Hematopoietic multipotent progenitor cell treated with erythropoietin and hydrocortisone succinate and interleukin-3 and kit ligand, for 4 days (in vitro differentiated cells): ENCODE data around the gene GIPC1.
A peak's percentile ranks its signal among the peaks of the same experiment; 100 is the strongest.
"Not testable (repeated sequence)": the region's sequence is repeated elsewhere in the genome, so short reads cannot be mapped to it uniquely, and the experiment has no call there.

Experiments
- DNase-seq: peaks from one replicate; pipeline ENCODE4 v3.0.0-alpha.2; 2015

Gene GIPC1

DNA sequence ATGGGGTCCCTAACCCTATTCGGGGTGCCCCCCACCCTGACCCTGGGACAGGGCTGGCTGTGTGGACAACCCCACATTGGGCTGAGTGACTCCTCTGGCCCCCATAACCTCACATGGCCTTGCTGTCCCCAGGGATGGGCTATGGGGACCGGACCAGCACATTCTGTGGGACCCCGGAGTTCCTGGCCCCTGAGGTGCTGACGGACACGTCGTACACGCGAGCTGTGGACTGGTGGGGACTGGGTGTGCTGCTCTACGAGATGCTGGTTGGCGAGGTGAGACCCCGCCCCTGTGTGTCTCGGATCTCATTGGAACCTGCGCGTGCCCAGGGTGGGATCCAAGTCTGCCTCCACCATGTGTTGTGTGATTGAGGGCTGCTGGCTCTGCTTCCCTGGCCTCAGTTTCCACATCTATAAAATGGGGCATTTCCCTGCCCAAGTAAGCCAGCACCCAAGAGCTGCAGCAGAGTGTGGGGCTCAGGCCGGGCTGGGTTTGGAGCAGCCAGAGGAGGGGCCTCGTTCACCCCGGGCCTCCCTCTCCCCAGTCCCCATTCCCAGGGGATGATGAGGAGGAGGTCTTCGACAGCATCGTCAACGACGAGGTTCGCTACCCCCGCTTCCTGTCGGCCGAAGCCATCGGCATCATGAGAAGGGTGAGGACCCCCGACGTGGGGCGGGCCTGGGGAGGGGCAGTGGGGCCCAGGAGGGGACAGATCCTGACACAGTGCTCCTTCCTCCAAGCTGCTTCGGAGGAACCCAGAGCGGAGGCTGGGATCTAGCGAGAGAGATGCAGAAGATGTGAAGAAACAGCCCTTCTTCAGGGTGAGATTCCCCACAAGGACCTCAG lies 25.7 kb downstream of the GIPC1 start:
- DNase-seq = no peak

DNA sequence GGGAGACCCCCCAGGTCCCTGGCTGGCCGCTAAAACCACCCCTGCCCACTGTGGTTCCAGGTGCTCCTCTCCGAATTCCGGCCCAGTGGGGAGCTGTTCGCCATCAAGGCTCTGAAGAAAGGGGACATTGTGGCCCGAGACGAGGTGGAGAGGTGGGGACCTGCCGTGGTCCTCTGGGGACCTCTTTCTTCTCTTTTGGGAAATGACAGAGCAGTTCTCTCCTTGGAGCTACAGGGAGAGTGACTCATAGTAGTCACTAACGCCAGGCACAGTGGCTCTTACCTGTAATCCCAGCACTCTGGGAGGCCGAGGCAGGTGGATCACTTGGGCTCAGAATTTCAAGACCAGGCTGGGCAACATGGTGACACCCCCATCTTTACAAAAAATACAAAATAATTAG lies 28.1 kb downstream of the GIPC1 start:
- DNase-seq = peak; percentile 45

DNA sequence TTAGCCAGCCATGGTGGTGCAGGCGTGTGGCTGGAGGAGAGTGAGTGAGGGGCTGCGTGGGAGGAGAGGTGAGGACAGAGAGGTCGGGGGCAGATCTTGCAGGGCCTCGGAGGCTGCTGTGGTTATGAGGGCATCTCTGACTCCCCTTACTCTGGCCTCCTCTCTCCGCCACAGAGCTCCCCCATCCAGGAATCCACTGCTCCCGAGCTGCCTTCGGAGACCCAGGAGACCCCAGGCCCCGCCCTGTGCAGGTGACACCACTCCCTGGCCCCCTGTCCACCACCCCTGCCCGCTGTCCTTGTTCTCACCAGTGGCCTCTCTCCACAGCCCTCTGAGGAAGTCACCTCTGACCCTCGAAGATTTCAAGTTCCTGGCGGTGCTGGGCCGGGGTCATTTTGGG lies 28.5 kb downstream of the GIPC1 start:
- no peak for DNase-seq

DNA sequence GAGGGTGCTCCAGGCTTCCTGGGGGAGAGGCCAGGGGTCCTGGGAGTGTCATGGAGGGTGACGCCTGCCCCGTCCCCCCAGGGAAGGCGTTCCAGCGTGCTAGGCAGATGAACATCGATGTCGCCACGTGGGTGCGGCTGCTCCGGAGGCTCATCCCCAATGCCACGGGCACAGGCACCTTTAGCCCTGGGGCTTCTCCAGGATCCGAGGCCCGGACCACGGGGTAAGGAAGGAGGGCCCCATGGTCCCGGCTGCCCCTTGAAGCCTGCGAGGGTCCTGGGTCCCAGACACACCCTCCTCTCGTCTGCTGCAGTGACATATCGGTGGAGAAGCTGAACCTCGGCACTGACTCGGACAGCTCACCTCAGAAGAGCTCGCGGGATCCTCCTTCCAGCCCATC lies 32.2 kb downstream of the GIPC1 start:
- DNase-seq = no peak

DNA sequence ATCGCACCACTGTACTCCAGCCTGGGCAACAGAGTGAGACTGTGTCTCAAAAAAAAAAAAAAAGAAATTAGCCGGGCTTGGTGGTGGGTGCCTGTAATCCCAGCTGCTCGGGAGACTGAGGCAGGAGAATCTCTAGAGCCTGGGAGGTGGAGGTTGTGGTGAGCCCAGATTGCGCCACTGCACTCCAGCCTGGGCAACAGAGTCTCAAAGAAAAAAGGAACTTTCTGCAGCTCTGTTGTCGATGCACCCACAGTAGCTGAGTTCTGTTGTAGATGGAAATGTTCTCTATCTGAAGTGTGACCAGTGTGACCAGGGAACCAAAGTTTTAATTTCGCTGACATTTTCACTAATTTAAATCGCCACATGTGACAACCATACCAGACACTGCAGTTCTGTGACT lies 33.5 kb downstream of the GIPC1 start:
- not testable (repeated sequence) for DNase-seq

DNA sequence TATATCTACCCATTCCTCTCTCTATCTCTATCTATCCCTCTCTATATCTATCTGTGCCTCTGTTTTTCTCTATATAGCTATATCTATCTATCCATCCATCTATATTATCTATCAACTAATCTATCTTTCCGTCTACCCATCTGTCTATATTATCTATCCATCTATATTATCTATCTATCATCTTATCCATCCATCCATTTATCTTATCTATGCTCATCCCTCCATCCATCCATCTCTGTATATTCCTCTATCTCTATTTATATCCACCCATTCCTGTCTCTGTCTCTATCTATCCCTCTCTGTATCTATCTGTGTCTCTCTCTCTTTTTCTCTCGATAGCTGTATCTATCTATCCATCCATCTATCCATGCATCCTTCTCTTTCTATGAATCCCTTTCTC lies 35.0 kb downstream of the GIPC1 start:
- no peak for DNase-seq

DNA sequence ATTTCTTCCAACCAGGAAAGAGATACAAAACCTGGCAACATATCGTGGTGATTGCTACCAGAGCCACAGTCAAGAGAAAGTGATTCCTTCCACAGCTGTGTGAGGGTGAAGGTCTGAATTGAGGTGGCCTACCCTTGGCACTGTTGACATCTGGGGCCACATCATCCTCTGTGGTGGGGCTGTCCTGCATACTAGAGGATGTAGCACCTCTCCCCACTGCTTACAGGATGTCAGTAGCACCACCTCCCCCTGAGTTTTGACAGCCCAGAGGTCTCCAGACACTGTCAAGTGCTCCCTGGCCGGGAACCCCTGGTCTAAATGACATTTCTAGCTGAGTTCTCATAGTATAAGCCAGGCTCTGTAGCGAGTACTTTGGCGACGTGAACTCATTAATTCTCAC lies 36.2 kb downstream of the GIPC1 start:
- DNase-seq = no peak

DNA sequence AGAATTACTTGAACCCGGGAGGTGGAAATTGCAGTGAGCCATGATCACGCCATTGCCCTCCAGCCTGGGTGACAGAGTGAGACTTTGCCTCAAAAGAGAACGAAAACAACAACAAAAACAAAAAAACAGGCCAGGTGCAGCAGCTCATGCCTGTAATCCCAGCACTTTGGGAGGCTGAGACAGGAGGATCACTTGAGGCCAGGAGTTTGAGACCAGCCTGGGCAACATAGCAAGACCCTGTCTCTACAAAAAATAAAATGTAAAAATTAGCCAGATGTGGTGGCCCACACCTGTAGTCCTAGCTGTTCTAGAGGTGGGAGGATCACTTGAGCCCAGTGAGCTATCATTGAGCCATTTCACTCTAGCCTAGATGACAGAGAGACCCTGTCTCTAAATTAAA lies 43.6 kb downstream of the GIPC1 start:
- DNase-seq = not testable (repeated sequence)

DNA sequence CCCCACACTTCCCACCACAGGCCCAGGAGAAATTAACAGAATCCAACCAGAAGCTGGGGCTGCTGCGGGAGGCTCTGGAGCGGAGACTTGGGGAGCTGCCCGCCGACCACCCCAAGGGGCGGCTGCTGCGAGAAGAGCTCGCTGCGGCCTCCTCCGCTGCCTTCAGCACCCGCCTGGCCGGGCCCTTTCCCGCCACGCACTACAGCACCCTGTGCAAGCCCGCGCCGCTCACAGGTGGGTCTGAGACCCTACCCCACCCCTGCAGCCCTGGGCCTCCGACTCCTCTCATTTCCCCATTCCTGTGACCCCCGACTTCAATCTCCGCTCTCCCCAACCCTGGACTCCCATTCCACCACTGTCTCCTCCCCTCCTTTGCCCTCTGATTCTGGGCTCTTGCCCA lies 45.1 kb downstream of the GIPC1 start:
- no peak for DNase-seq

DNA sequence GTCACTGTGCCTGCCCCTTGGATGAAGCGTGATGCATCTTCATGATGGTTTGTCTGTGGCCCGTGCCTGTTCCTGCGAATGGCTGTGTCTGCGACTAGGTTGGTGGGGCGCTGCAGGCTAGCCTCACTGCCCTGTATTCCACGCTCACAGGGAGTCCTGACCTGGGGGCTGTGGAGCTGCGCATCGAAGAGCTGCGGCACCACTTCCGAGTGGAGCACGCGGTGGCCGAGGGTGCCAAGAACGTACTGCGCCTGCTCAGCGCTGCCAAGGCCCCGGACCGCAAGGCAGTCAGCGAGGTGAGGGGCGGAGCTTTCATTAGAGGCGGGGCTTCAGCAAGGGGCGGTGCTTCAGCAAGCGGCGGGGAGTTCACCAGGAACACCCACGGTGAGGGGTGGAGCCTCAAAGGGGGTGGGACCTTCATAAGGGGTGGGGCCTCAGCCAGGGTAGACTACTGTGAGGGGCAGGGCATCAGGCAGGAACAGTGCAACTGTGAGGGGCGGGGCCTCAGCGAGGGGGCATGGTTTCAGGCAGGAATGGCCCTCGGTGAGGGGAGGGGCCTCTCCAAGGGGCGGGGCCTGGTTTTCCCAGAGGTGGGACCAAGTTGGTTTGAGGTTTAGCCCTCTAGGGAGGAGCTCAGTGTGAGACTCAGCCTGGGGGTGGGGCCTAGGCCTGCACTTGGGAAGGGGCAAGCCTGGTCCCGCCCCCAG lies 45.6 kb downstream of the GIPC1 start:
- peak; percentile 91 for DNase-seq

DNA sequence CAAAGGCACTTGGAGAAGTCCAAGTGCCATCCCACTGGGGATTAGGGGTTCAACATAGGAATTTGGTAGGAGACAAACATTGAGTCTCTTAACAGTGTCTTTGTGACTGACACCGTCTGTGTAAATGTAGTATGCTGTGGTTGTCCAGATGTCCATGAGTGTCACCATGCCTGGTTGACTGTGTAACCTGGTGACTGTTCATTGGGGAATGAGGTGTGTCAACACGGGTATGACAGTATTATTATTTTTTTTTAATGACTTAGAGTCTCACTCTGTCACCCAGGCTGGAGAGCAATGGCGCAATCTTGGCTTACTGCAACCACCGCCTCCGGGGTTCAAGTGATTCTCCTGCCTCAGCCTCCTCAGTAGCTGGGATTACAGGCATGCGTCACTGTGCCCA lies 46.6 kb downstream of the GIPC1 start:
- no peak for DNase-seq

DNA sequence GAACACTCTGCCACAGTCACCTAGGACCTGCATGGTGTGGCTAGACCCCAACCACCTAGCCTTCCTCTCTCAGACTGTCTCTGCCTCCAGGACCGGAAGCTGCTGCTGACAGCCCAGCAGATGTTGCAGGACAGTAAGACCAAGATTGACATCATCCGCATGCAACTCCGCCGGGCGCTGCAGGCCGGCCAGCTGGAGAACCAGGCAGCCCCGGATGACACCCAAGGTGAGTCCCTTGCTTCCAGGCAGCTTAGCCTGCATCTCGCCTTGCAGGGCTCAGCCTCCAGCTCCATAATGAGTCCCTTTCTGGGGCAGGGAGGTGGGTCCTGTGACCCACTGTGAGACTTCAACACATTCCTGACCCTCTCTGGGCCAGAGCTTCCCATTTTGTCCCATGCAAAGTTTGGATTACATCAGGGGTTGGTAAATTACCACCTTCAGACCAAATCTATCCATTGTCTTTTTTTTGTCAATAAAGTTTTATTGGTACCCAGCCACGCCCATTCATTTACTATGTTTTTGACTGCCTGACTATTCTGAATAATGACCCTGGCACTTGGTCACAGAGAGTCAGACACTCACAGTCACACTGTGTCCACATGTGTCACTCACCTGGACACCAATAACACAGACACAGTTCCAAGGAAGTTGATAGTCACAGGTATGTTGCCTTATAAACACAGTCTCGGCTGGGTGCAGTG lies 49.4 kb downstream of the GIPC1 start:
- DNase-seq = no peak

DNA sequence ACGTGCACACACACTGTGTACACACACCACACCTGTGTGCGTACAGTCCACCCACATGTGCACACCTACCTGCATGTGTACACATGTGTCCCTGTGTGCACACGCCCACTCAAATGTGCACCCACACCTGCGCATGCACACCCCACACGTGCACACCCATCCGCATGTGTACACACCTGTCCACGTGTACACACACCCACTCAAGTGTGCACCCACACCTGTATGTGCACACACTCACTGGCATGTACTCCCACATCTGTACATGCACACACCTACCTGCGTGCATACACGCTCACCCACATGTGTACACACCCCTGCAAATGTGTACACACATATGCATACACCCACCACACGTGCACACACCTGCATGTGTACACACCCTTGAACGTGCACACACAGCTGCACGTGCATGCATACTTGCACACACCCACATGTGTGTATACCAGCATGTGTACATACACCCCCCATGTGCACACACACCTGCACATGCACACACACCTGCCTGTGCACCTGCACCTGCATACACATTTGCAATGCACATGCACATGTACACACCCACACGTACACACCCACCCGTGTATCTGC lies 52.2 kb downstream of the GIPC1 start:
- no peak for DNase-seq

DNA sequence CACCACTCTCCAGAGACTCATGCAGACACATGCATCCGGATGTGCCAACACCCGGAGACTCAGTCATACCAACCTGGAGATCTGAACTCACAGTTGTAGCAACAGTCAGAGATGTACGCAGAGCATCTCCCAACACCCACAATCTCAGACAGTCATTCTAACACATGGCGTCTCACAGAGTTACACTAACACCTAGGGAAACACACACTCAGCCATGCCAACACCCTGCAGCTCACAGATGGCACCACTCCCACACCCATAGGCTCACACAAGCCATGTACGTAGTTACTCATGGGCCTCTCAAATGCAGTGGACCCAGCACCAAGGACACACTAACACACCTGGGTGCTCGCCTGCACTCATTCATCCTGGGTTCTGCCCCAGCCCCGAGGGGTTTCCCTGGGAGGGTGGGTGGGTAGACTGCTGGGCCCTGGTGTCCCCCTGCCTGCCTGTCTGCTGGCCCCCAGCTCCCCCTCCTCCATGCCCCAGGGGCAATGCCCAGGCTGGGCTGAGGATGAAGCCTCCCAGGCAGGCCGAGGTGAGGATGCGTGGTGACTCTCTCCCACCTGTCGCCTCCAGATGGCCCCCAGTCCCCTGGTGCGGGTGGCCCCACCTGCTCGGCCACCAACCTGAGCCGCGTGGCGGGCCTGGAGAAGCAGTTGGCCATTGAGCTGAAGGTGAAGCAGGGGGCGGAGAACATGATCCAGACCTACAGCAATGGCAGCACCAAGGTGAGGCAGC lies 52.9 kb downstream of the GIPC1 start:
- no peak for DNase-seq

DNA sequence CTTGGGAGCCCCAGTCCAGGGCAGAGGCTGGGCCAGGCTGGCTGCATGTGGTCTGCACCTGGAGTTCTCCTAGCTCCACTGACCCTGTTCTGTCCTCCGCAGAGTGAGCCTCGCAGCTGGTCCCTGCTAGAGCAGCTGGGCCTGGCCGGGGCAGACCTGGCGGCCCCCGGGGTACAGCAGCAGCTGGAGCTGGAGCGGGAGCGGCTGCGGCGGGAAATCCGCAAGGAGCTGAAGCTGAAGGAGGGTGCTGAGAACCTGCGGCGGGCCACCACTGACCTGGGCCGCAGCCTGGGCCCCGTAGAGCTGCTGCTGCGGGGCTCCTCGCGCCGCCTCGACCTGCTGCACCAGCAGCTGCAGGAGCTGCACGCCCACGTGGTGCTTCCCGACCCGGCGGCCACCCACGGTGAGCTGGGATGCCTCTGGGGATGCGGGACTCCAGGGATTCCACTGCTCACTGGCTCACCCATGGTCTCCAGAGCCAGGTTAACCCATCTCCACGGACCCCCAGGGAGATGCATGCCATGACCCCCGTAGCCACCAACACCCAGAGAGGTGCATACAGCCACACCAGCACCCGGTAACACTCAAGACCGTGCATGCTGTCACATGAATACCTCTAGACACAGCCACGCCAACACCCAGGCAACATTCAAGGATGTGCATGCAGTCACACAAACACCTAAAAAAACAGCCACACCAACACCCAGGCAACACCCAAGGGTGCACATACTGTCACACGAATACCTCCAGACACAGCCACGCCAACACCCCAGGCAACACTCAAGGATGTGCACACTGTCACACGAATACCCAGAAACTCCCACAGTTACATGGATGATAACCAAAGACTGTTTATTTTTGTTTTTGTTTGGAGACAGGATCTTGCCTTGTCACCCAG lies 54.6 kb downstream of the GIPC1 start:
- DNase-seq = no peak

DNA sequence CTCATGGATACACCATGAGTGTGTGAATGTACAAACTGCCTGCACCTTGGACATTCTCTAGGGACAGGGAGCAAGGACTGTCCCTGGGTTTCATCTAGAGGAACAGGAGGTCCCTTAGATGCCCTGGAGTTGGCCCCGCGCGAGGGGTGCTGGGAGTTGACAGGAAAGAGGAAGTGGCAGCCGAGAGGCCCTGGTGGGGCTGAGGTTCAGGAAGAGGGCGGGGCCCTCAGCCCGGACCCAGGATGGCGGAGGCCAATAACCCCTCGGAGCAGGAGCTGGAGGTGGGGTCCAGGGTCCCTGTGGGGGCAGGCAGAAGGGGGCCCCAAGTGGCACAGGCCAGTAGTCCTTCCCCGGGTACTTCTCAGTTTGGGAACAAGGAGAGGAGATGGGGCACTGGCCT lies 55.9 kb downstream of the GIPC1 start:
- peak; percentile 97 for DNase-seq

DNA sequence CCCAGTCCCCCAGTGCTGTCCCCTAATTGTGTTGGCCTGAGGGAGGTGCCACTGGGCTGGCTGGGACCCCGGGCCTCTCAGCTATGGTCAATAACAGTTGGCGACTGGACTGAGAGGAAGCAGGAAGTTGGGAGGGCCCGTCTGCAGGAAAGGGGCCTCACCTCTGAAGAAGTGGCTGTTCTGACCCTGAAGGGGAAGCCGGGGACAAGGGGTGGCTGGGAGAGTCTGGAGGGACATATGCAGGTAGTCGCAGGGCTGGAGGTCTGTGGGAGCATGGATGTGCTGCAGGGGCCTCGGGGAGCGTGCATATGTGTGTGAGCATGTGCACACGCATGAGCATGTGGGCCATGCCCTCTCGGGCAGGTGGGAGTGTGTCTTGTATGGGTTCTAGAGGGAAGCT lies 56.9 kb downstream of the GIPC1 start:
- peak; percentile 23 for DNase-seq

DNA sequence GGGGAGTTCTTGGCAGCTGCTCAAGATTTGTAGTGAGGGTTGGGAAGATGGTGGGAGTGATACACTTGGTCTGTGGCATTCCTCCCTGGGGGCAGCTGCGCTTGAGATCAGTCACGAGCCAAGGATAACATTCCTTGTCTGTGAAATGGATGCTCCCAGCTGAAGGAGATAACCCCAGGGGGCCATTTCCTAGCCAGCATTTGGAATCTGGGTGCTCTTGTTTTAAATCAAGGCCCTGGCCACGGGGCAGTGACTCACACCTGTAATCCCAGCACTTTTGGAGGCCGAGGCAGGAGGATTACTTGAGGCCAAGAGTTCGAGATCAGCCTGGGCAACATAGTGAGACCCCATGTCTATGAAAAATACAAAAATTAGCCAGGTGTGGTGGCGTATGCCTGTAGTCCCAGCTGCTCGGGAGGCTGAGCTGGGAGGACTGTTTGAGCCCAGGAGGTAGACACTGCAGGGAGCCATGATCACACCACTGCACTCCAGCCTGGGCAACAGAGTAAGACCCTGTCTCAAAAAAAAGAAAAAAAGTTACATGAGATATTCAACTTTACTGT lies 58.3 kb downstream of the GIPC1 start:
- DNase-seq = no peak

DNA sequence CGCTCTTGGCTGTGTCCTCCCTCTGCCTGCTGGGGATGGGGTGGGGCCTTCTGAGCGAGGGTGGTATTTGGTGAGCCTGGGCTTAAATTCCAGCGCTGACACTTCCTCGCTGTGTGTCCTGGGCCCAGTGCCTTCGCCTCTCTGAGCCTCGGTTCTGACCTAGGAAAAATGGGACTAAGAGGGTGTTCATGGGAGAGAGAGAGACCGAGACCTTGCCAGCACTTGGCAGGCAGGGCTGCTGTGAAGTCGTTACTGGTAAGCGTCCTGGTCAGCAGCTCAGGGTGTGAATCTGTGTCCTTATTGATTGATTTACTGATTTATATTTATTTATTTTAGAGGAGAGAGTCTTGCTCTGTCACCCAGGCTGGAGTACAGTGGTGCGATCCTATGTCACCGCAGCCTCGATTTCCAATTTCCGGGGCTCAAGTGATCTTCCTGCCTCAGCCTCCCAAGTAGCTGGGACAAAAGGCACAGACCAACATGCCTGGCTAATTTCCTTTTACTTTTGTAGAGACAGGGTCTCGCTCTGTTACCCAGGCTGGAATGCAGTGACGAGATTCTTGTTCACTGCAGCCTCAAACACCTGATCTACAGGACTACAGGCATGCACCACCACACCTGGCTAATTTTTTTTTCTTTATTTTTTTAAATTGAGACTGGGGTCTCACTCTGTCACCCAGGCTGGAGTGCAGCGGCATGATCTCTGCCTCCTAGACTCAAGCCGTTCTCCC lies 60.4 kb downstream of the GIPC1 start:
- DNase-seq = no peak

DNA sequence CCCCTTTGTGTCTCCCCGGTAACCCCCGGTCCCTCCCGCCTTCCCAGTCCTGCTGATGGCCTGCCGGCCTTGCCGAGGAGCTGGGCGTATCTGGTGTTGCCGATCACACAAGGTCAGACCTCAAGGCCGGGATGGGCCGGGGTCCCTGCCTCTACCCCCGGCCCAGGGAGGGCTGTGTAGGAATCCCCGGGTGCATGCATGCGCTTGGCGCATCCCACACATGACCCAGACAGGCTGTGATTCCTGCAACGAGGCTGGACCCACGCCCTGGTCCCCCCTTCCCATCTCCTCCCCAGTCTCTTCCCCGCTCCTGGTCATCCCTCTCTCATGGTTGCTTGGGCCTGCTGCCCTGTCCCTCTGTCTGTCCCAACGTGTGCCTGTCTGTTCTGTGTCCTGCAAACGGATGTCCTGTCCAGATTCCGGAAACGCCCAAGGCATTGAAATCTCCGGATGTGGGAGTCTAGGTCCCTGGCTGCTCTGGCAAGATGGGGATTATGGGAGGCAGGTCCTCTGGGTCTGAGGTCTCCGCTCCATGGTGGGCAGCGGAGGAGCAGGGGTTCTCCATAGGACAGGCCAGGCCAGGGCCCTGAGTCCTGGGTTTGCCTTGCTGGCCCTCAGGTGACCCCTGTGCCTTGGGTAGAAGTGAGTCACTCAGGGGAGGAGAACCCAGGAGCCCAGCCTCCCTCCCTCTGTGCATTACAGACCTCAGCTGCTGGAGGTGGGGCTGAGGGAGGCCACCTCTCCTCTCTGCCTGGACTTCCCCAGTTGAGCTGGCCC lies 61.2 kb downstream of the GIPC1 start:
- peak; percentile 47 for DNase-seq
